K562 (cell line): ENCODE measurements around the gene LRRC15. TPM values are rescaled to one million over a fixed set of nuclear protein-coding genes. Genes with fewer than 3 reads are reported as not detected.

Source experiments
- ADNP ChIP-seq: fragments of 200-800 bp; sonication (Bioruptor generic); IDR thresholded peaks from 2 replicates; pipeline ENCODE4 v1.6.1; 2016; ENCODE audit warnings: missing genetic modification characterization, missing compliant biosample characterization
- ARID3A ChIP-seq: IDR thresholded peaks from 2 replicates; pipeline ENCODE4 v1.6.1; 2012; ENCODE audit warnings: low read depth, low read length, improper control_type of control experiment, borderline replicate concordance
- CEBPG ChIP-seq, 3 experiments: fragments of 200-800 bp in 1 of 3; sonication (Bioruptor generic) in 1 of 3; sonication (generic) in 1 of 3; formaldehyde crosslinking in 1 of 3; IDR thresholded peaks in 2 of 3; conservative IDR thresholded peaks in 1 of 3; 2 replicates each; pipeline versions ENCODE4 v1.6.1 to v1.8.0; 2016 to 2022; ENCODE audit warnings: missing compliant biosample characterization in 2 of 3, missing genetic modification characterization in 2 of 3, mild to moderate bottlenecking in 1 of 3, missing genetic modification reagents in 1 of 3
- CREB3L1 ChIP-seq: fragments of 450-650 bp; IDR thresholded peaks from 2 replicates; pipeline ENCODE4 v1.6.1; 2014; ENCODE audit warnings: low read depth, mild to moderate bottlenecking, moderate library complexity, borderline replicate concordance
- HMGN3 ChIP-seq: IDR thresholded peaks from 2 replicates; pipeline ENCODE4 v1.6.1; 2011; ENCODE audit warnings: borderline replicate concordance, low read depth, mild to moderate bottlenecking, mixed read lengths, low read length; ENCODE audit not compliant: insufficient read length; ENCODE audit errors: extremely low read depth
- IFI16 ChIP-seq: fragments of 250-450 bp; sonication (Bioruptor Pico); IDR thresholded peaks from 2 replicates; pipeline ENCODE4 v2.1.2; 2022; ENCODE audit warnings: mild to moderate bottlenecking, inconsistent platforms
- ILF3 ChIP-seq: fragments of 450-650 bp; IDR thresholded peaks from 2 replicates; pipeline ENCODE4 v1.6.1; 2018; ENCODE audit warnings: antibody characterized with exemption, mild to moderate bottlenecking, moderate library complexity, borderline replicate concordance
- KLF6 ChIP-seq: fragments of 250-450 bp; sonication (Bioruptor Pico); IDR thresholded peaks from 2 replicates; pipeline ENCODE4 v1.4.0; 2020; ENCODE audit warnings: mild to moderate bottlenecking, moderate library complexity, borderline replicate concordance
- MAZ ChIP-seq, 2 experiments: fragments of 450-650 bp in 1 of 2; sonication (generic) in 1 of 2; formaldehyde crosslinking; IDR thresholded peaks in 1 of 2; conservative IDR thresholded peaks in 1 of 2; 2 replicates each; pipeline versions ENCODE4 v1.4.0 to v1.5.0; 2020; ENCODE audit warnings: mild to moderate bottlenecking in 1 of 2, missing genetic modification reagents in 1 of 2
- MTA1 ChIP-seq: fragments of 450-650 bp; IDR thresholded peaks from 2 replicates; pipeline ENCODE4 v1.6.1; 2017; ENCODE audit warnings: borderline replicate concordance
- POLR2H ChIP-seq: IDR thresholded peaks from 2 replicates; pipeline ENCODE4 v1.6.1; 2016; ENCODE audit warnings: missing genetic modification characterization, low read depth, mild to moderate bottlenecking, control low read depth, missing compliant biosample characterization, moderate library complexity
- SREBF2 ChIP-seq: sonication (generic); formaldehyde crosslinking; IDR thresholded peaks from 2 replicates; pipeline ENCODE4 v1.4.0; 2020; ENCODE audit warnings: mild to moderate bottlenecking, missing genetic modification reagents
- U2AF2 ChIP-seq: fragments of 200-400 bp; formaldehyde crosslinking; optimal IDR thresholded peaks from 2 replicates; pipeline ENCODE3; 2017; ENCODE audit warnings: low read depth, mild to moderate bottlenecking, low read length
- ZNF184 ChIP-seq: sonication (generic); formaldehyde crosslinking; IDR thresholded peaks from 2 replicates; pipeline ENCODE4 v1.5.0; 2020; ENCODE audit warnings: missing genetic modification reagents
- ZNF23 ChIP-seq: fragments of 250-450 bp; sonication (Bioruptor Pico); IDR thresholded peaks from 2 replicates; pipeline ENCODE4 v1.4.0; 2020; ENCODE audit warnings: mild to moderate bottlenecking
- ZNF408 ChIP-seq: fragments of 250-450 bp; sonication (Bioruptor Pico); IDR thresholded peaks from 2 replicates; pipeline ENCODE4 v1.4.0; 2020; ENCODE audit warnings: low read depth, mild to moderate bottlenecking, moderate library complexity
- ZNF639 ChIP-seq, 2 experiments: fragments of 200-800 bp in 1 of 2; sonication (Bioruptor generic) in 1 of 2; sonication (generic) in 1 of 2; formaldehyde crosslinking in 1 of 2; IDR thresholded peaks in 1 of 2; conservative IDR thresholded peaks in 1 of 2; 2 replicates each; pipeline versions ENCODE4 v1.5.0 to v1.6.1; 2016 to 2020; ENCODE audit warnings: missing compliant biosample characterization in 1 of 2, missing genetic modification characterization in 1 of 2, missing genetic modification reagents in 1 of 2
- ZNF644 ChIP-seq: fragments of 200-800 bp; sonication (Bioruptor generic); IDR thresholded peaks from 2 replicates; pipeline ENCODE4 v1.6.1; 2016; ENCODE audit warnings: low read depth, missing genetic modification characterization, missing compliant biosample characterization
- ZNF695 ChIP-seq: fragments of 450-650 bp; formaldehyde crosslinking; IDR thresholded peaks from 2 replicates; pipeline ENCODE4 v1.4.0; 2020; ENCODE audit warnings: mild to moderate bottlenecking, moderate library complexity
- polyA plus RNA-seq, 8 experiments: library from polyadenylated mRNA; depleted of rRNA in 4 of 8; stranded (reverse) in 5 of 8; unstranded in 3 of 8; fragments of >200 nt; fragmentation: Nextera tagmentation in 2 of 8; fragmentation: Illumina TruSeq in 1 of 8; extraction: Ambion mirVana in 2 of 8; extraction: Trizol in 1 of 8; gene quantifications; 2 replicates each; pipeline versions ENCODE4 v1.2.1 to v1.2.3, GENCODE V29; 2011 to 2014; ENCODE audit warnings: inconsistent platforms in 1 of 8, missing spikeins in 1 of 8
- total RNA-seq, 7 experiments: library from RNA; depleted of rRNA in 6 of 7; stranded (reverse); fragments of >200 nt in 6 of 7; fragmentation: Illumina TruSeq in 2 of 7; extraction: Trizol in 2 of 7; gene quantifications; 2 replicates each; pipeline versions ENCODE4 v1.2.1 to v1.2.3, GENCODE V29; 2011 to 2021; ENCODE audit warnings: low replicate concordance in 1 of 7
- TF ChIP-seq, protein P1 (sequence below): sonication (generic); formaldehyde crosslinking; IDR thresholded peaks from 2 replicates; pipeline ENCODE4 v1.9.0; 2022; ENCODE audit warnings: mild to moderate bottlenecking, missing genetic modification reagents

LRRC15 gene
- total and polyA plus RNA-seq, 9 of the 15 experiments (the other 6 are each of a cell fraction or from before 2014, with no cell fraction given) = not detected

DNA sequence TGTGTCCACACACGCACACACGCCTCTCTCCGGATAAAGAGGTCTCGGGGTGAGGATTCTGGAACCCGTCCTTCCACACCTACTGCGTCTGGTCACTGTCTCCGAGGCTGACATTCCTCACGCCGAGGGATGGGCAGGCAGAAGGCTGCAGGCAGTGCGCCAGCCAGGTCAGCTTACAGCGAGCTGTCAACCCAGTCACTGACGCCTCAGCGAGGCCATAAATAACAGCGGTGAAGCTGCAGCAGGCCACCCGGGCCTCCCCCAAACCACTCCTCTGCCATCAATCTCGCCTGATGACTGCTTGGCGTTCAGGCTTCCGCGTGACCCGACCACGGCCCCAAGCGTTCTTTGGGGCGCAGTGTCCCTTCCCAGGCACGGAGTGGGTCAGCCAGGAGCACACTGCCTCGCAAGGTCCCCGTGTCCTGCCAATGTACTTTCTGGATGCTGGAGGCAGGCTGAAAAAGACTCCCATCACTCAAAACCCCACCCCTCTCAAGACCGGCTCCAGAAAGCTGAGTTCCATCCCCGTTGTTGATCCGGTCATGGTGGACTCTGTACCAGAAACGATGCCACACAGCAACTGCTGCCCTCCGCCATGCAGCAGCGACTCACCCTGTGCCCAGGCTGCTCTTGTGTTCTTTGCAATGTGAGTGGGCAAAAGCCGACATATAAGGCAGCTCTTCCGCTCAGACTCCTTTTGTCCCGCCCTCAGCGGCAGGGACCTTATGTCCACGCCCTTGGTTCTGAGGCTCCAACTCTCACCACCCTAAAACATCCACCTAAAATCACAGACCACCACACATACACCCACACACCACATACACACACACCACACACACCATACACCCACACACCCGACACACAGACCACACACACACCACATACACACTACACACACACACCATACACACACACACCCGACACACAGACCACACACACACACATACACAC lies 45.5 kb downstream of the LRRC15 start (continued):
- peak; percentile 74 for TF ChIP-seq HMGN3
- no peak for TF ChIP-seq ZNF184 (CRISPR knock-in tag)
- TF ChIP-seq MAZ (CRISPR knock-in tag; conservative IDR thresholded peaks at IDR 0.05 in 1 of 2, IDR thresholded peaks at IDR 0.05 in 1 of 2) = peak; percentile 58 to 66
- no peak for TF ChIP-seq ZNF408 (CRISPR knock-in tag)
- TF ChIP-seq CEBPG (CRISPR knock-in tag; IDR thresholded peaks at IDR 0.05) = no peak
- TF ChIP-seq CEBPG (tag; conservative IDR thresholded peaks at IDR 0.05 in 1 of 2, IDR thresholded peaks at IDR 0.05 in 1 of 2) = no peak
- TF ChIP-seq, protein P1, sequence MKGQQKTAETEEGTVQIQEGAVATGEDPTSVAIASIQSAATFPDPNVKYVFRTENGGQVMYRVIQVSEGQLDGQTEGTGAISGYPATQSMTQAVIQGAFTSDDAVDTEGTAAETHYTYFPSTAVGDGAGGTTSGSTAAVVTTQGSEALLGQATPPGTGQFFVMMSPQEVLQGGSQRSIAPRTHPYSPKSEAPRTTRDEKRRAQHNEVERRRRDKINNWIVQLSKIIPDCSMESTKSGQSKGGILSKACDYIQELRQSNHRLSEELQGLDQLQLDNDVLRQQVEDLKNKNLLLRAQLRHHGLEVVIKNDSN (CRISPR knock-in tag) = peak; percentile 41; the same call in 1 of the 2 replicates
- TF ChIP-seq ARID3A = no peak
- no peak for TF ChIP-seq ADNP
- TF ChIP-seq CREB3L1 = 0 out of 2 replicates have a peak, but pooled peaks have one; percentile 27
- no peak for TF ChIP-seq U2AF2
- no peak for TF ChIP-seq ILF3
- peak; percentile 74; the same call in 1 of the 2 replicates for TF ChIP-seq MTA1
- TF ChIP-seq ZNF695 (CRISPR knock-in tag) = no peak
- TF ChIP-seq ZNF644 = no peak
- no peak for TF ChIP-seq KLF6 (CRISPR knock-in tag)
- TF ChIP-seq IFI16 (CRISPR knock-in tag) = no peak
- no peak for TF ChIP-seq ZNF639 (CRISPR knock-in tag; conservative IDR thresholded peaks at IDR 0.05 in 1 of 2, IDR thresholded peaks at IDR 0.05 in 1 of 2)
- no peak for TF ChIP-seq SREBF2
- no peak for TF ChIP-seq POLR2H (tag)
- TF ChIP-seq ZNF23 (CRISPR knock-in tag) = no peak
